Adrenal gland (tissue), 5 donors: ENCODE data around the gene CA10.

Source experiments
- CTCF ChIP-seq, 6 experiments: fragments of 450-650 bp in 4 of 6; fragments of 200-600 bp in 2 of 6; sonication (generic) in 1 of 6; IDR thresholded peaks; 1 replicate in 5 of 6; 2 replicates in 1 of 6; pipeline versions ENCODE4 v1.5.1 to v1.8.0; 2016 to 2021; ENCODE audit warnings: antibody characterized with exemption in 6 of 6, mild to moderate bottlenecking in 2 of 6, moderate library complexity in 1 of 6
- POLR2A ChIP-seq, 2 donors: fragments of 450-650 bp; IDR thresholded peaks; one replicate each; pipeline ENCODE4 v1.6.1; 2017; ENCODE audit warnings: antibody characterized with exemption in 2 of 2, mild to moderate bottlenecking in 2 of 2, moderate library complexity in 1 of 2
- donor health status: DM: no; HTN: no; CAD: no.

GRCh38 chr17:51627779-51628178 lies 530.7 kb downstream of the CA10 start:
- TF ChIP-seq POLR2A (IDR thresholded peaks at IDR 0.05), result no peak
- TF ChIP-seq CTCF (IDR thresholded peaks at IDR 0.05), result no peak
